ENCODE data around the gene ZC3H15. TPM values are rescaled to one million over a fixed set of nuclear protein-coding genes. Genes with fewer than 3 reads are reported as not detected.

Gene ZC3H15
- total and polyA plus RNA-seq, 2 of the 8 experiments (the other 6 are each of a cell fraction or from before 2014, with no cell fraction given): 32.0 to 80.8 TPM

DNA sequence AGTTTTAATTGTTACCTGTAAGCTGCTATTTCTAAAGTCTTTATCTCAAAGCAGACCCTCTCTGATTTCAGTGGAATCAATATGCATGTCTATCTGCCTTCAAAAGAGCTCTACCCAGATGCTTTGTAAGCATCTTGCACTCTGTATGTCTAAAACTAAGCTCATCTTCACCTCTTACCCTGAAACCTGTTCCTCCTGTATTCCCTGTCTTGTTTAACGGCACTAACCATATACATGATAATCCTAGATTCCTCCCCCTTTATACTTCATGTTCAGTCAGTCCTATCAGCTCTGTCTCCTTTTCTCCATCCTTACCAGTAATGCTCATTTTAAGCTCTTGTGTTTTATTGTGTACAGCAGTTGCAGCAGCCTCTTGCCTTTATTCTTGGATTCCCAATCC is 12.8 kb downstream of the ZC3H15 start (continued):
- TF ChIP-seq GTF2F1 (IDR thresholded peaks at IDR 0.05; ENCODE audit: borderline replicate concordance, low read depth, low read length): no peak

All from H1 (cell line).